GM04503 (cell line): Measurements from ENCODE around the gene CKAP2L.
A peak's percentile ranks its signal among the peaks of the same experiment; 100 is the strongest.

ENCODE experiments used
- DNase-seq: peaks from one replicate; pipeline ENCODE4 v3.0.0-alpha.2; 2012; ENCODE audit warnings: low read depth

The CKAP2L gene

DNA sequence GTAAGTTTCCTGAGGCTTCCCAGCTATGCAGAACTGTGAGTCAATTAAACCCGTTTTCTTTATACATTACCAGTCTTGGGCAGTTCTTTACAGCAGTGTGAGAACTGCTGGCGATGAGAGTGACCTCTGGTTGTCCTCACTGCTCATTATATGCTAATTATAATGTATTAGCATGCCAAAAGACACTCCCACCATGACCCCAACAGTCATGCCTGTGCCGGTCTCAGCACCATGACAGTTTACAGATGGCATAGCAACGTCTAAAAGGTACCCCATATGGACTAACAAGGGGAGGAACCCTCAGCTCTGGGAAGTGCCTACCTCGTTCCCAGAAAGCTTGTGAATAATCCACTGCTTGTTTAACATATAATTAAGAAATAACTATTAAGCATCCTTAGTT lies 28.0 kb upstream of the CKAP2L start:
- no peak for DNase-seq

- DNase-seq: no peak
These were observed 27.4 kb upstream of the CKAP2L start for GRCh38 chr2:112791693-112792230.

GRCh38 chr2:112791019-112791418 lies 26.6 kb upstream of the CKAP2L start:
- DNase-seq: no peak

DNA sequence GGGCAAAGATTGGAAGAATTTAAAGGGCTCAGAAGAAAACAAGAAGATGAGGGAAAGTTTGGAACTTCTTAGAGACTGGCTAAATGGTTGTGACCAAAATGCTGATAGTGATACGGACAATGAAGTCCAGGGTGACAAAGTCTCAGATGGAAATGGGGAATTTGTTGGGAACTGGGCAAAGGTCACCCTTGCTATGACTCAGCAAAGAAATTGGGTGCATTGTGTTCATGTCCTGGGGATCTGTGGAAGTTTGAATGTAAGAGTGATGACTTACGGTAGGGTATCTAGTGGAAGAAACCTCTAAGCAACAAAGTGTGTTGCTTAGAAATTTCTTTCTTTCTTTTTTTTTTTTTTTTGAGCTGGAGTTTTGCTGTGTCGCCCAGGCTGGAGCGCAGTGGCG lies 25.9 kb upstream of the CKAP2L start:
- no peak for DNase-seq

DNA sequence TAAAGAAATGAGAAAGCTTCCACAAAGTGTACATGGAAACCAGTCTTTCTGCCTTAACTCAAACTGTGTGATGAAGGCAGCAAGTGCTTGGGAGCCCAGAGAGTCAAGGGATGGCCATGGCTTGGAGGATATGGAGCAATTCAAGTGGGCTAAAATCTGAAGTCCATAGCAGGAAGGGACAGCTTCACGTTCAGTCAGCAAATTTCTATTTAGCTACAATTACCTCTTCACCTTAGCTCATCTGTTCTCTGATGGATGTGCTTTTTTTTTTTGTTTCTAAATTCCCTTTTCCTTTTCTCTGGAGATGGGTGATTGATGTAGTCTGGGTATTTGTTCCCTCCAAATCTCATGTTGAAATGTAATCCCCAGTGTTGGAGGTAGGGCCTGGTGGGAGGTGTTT lies 24.8 kb upstream of the CKAP2L start:
- DNase-seq: no peak

- DNase-seq: no peak
These were observed 24.2 kb upstream of the CKAP2L start for GRCh38 chr2:112788653-112789052.

- DNase-seq: no peak
These were observed 23.5 kb upstream of the CKAP2L start for GRCh38 chr2:112787729-112788393.

DNA sequence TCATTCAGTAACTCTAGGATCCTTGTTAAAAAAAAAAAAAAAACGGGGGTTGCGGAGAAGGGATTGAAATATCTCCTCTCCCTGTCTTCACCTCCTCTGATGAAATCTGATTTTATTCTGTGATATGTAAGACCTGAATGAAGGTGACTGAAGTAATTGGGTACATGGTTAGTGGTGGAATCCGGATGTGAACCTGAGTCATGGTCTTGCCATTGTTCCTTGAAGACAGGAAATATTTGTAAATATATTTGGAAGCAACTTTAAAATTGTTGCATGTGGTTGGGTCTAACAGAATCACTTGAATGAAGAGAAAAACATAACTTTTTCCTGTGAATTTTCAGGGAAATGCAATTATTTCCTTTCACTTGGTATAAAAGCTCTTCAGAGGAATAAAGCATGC lies 22.9 kb upstream of the CKAP2L start:
- no peak for DNase-seq

GRCh38 chr2:112784199-112785189 lies 20.1 kb upstream of the CKAP2L start, which contains the start of gene IL1A:
TSS of gene IL1A (minus strand) at chr2:112784493. CDS start at chr2:112783770, 723 bp downstream.
- no peak for DNase-seq

GRCh38 chr2:112783187-112783714 lies 18.8 kb upstream of the CKAP2L start:
- DNase-seq: no peak

DNA sequence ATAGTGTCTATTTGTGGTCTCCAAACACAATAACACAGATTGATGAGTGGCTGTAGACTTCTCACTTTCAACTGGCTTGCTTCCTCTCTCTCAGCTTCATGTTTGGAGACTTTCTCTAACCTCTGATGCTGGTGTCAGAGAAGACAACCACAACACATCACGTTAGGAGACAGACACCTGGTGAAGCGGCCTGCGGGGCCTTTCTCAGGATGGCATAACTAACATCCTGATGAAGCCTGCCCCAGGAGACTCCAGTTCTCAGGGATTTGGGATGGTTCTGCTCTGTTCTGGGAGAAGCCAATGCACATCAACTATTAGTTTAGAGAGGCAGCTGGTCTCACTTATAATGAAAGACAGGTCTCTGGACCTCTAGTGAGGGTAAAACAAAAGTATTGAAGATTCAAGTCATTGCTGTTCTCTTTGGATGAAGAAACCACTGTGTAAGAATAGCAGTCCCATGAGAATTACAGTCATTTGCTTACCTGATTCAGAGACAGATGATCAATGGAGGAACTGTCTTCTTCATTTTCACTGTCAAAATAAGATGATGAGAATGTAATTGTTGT lies 17.9 kb upstream of the CKAP2L start:
- DNase-seq: no peak

DNA sequence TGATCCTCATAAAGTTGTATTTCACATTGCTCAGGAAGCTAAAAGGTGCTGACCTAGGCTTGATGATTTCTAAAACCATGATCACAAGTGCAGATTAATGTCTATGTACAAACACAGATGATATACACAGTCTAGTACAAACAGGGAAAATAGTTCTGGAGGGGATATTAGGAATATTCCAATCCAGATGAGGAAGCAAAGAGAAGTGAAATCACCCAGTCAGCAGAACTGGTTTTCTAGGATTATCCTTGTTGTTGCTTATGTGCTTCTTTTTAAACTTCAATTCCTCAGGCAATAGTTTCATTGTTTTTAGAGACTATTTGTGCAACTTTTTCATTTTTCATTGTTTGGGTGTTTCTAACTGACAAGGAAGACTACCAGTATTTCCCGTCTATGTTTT lies 15.2 kb upstream of the CKAP2L start:
- no peak for DNase-seq

- no peak for DNase-seq
These were observed 12.6 kb upstream of the CKAP2L start for GRCh38 chr2:112777036-112777435.

- DNase-seq: no peak
These were observed 11.7 kb upstream of the CKAP2L start for GRCh38 chr2:112776113-112776512.

GRCh38 chr2:112774536-112775285 lies 10.3 kb upstream of the CKAP2L start:
- DNase-seq: no peak

DNA sequence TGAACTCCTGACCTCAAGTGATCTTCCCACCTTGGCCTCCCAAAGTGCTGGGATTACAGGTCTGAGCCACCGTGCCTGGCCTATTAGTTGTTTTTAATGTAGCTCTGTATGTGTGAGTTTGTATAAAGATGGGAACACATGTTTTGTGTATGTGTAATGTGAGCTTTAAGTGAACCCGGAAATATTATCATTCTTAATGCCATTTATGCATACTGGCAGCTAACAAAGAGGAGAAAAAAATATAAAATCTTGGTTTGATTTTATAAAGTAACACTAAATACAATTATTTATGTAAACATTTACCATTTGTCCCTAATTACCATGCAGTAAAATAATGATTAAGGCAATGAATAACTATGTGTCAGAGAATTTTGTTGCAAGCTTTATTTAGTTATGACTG lies 9.1 kb upstream of the CKAP2L start:
- no peak for DNase-seq

GRCh38 chr2:112772911-112773475 lies 8.6 kb upstream of the CKAP2L start:
- DNase-seq: no peak

DNA sequence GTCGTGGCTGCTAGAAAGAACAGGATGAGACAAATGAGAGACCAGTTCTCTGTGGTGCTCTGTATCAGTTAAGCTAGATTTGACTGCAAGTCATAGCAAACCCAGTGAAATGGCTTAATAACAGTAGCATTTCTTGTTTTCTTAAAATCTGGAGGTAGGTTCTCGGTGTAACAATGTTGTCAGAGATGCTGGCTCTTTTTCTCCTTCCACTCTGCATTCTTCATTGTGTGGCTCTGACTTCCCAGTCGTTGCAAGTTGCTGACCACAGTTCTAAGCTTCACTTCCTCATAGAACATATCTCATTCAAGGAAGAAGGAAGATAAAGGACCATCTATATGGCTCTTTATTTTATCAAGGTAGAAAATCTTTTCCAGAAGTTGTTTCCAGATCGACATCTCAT lies 7.9 kb upstream of the CKAP2L start:
- no peak for DNase-seq

DNA sequence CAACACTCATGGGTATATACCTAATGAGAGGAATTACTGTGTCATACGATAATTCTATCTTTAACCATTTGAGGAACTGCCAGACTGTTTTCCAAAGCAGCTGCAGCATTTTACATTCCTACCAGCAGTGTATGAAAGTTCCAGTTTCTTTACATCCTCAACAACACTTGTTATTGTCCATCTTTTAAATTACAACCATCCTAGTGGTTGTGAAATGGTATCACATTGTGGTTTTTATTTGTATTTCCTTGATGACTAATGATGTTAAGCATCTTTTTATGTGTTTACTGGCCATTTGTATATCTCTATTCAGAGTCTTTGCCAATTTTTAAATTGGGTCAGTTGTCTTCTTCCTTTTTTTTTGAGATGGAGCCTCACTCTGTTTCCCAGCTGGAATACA lies 4.0 kb upstream of the CKAP2L start:
- peak; percentile 65 for DNase-seq

DNA sequence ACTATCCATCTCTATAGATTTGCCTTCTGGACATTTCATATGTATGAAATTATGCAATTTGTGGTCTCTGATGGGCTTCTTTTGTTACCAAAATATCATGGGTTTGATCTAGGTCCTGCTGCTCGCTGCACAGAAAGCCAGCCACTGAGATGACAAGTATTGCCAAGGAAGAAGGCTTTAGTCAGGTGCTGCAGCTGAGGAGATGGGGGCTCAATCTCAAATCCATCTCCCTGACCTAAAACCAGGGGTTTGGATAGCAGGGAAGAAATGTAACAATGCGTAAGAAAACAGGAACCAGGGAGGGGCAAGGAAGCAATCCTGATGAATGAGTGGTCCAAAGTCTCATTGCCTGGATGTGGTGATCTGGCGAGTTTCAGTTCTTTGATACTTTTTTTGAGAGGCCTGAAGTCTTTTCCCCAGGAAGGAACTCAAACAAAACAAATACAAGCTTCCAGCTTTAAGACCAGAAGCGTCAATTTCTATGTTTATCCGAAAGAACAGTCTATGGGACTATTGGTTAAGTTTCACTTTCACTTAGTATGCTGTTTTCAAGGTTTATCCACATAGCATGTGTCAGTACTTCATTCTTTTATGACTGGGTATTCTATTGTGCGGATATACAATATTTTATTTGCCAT lies 3.4 kb upstream of the CKAP2L start:
- DNase-seq: no peak

GRCh38 chr2:112765251-112765650 lies 842 bp upstream of the CKAP2L start:
- DNase-seq: no peak
